ENCODE results near the gene NRXN3.
"Not testable (repeated sequence)": the region's sequence is repeated elsewhere in the genome, so short reads cannot be mapped to it uniquely, and the experiment has no call there.

Gene NRXN3

GRCh38 chr14:78534141-78534540 is 364.0 kb downstream of the NRXN3 start:
- Histone ChIP-seq H3K27me3 (ENCODE audit: insufficient read depth, poor library complexity, severe bottlenecking) (no peaks in the 10 kb centered on the region), H3K27ac (ENCODE audit: poor library complexity, severe bottlenecking) (no peak overlapping the region), H3K4me3 (ENCODE audit: severe bottlenecking) (no peak overlapping the region), H3K36me3 (ENCODE audit: low read depth) (no peaks in the 10 kb centered on the region), H3K9me3 (ENCODE audit: severe bottlenecking) (no peaks in the 10 kb centered on the region), H3K4me1 (ENCODE audit: insufficient read depth, poor library complexity, severe bottlenecking) (no peaks in the 10 kb centered on the region)
- no peak for TF ChIP-seq CTCF (IDR thresholded peaks at IDR 0.05; ENCODE audit: poor library complexity, severe bottlenecking)
- DNase-seq (ENCODE audit: low spot score), result no peak
- no peak for ATAC-seq (ENCODE audit: low read depth)

DNA sequence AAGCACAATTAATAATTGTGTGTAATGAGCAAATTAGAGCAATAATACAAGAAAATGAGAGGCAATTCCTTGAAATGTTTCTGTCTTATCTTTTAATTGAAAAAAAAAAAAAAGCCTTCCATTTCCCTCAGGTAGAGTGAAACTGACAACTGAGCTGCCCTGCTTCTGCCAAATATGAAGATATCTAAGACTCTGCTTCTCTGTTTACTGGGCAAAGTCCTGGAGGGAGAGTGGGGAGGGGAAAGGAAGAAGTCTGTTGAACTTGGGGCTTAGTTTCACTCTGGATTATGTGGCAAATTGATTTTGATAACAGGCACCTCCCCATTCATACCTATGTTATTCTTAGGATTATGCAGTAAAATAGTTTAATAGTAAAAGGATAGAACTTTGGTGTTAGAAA is 364.9 kb downstream of the NRXN3 start:
- H3K4me1 ChIP-seq (ENCODE audit: insufficient read depth, poor library complexity, severe bottlenecking), result no peaks in the 10 kb centered on the region
- DNase-seq (ENCODE audit: low spot score) (no peak), ATAC-seq (ENCODE audit: low read depth) (no peak)
- H3K9me3 ChIP-seq (ENCODE audit: severe bottlenecking), result no peaks in the 10 kb centered on the region
- TF ChIP-seq CTCF (IDR thresholded peaks at IDR 0.05; ENCODE audit: poor library complexity, severe bottlenecking), result no peak
- no peak overlapping the region for H3K27ac ChIP-seq (ENCODE audit: poor library complexity, severe bottlenecking)
- H3K36me3 ChIP-seq (ENCODE audit: low read depth), result no peaks in the 10 kb centered on the region
- H3K4me3 ChIP-seq (ENCODE audit: severe bottlenecking), result no peak overlapping the region
- no peaks in the 10 kb centered on the region for H3K27me3 ChIP-seq (ENCODE audit: insufficient read depth, poor library complexity, severe bottlenecking)

- ATAC-seq (ENCODE audit: low read depth); DNase-seq (ENCODE audit: low spot score); H3K4me1 ChIP-seq (ENCODE audit: insufficient read depth, poor library complexity, severe bottlenecking); H3K27me3 ChIP-seq (ENCODE audit: insufficient read depth, poor library complexity, severe bottlenecking); H3K9me3 ChIP-seq (ENCODE audit: severe bottlenecking); H3K36me3 ChIP-seq (ENCODE audit: low read depth); H3K27ac ChIP-seq (ENCODE audit: poor library complexity, severe bottlenecking); H3K4me3 ChIP-seq (ENCODE audit: severe bottlenecking): not testable (repeated sequence)
Observed at GRCh38 chr14:78541788-78542187, 371.6 kb downstream of the NRXN3 start.

DNA sequence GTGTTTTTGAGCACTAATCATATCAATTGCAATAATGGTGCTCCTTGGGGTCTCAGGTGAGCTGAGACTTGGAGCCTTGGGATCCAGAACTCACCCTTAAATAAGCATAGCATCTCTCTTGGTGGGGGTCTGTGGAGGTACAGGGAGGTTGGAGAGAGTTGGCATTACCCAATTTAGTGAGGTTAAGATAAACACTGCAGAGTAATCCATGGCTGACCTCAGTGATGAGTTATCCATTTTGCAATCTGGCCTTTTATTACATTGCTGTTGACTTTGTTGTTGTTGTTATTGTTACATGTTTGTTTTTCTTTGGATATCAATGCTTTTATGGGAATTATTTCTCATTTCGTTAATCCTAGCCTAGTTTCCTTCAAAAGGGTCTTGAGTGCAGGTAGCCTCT is 373.3 kb downstream of the NRXN3 start:
- ATAC-seq (ENCODE audit: low read depth) (no peak), DNase-seq (ENCODE audit: low spot score) (no peak)
- Histone ChIP-seq H3K27me3 (ENCODE audit: insufficient read depth, poor library complexity, severe bottlenecking) (peaks cover 3% of the 10 kb centered on the region), H3K27ac (ENCODE audit: poor library complexity, severe bottlenecking) (no peak overlapping the region), H3K36me3 (ENCODE audit: low read depth) (no peaks in the 10 kb centered on the region), H3K4me3 (ENCODE audit: severe bottlenecking) (no peak overlapping the region), H3K9me3 (ENCODE audit: severe bottlenecking) (no peaks in the 10 kb centered on the region), H3K4me1 (ENCODE audit: insufficient read depth, poor library complexity, severe bottlenecking) (no peaks in the 10 kb centered on the region)
- TF ChIP-seq CTCF (IDR thresholded peaks at IDR 0.05; ENCODE audit: poor library complexity, severe bottlenecking), result no peak

- H3K27me3 ChIP-seq (ENCODE audit: insufficient read depth, poor library complexity, severe bottlenecking), result no peaks in the 10 kb centered on the region
- TF ChIP-seq CTCF (IDR thresholded peaks at IDR 0.05; ENCODE audit: poor library complexity, severe bottlenecking), result no peak
- ATAC-seq (ENCODE audit: low read depth), result no peak
- no peaks in the 10 kb centered on the region for H3K4me1 ChIP-seq (ENCODE audit: insufficient read depth, poor library complexity, severe bottlenecking)
- DNase-seq (ENCODE audit: low spot score), result no peak
- H3K4me3 ChIP-seq (ENCODE audit: severe bottlenecking), result no peak overlapping the region
- no peak overlapping the region for H3K27ac ChIP-seq (ENCODE audit: poor library complexity, severe bottlenecking)
- H3K36me3 ChIP-seq (ENCODE audit: low read depth), result no peaks in the 10 kb centered on the region
- no peaks in the 10 kb centered on the region for H3K9me3 ChIP-seq (ENCODE audit: severe bottlenecking)
Observed at GRCh38 chr14:78561074-78561473, 390.9 kb downstream of the NRXN3 start.

Measured in RWPE2 (cell line).